Stomach smooth muscle (tissue), 2 donors: Measurements from ENCODE around the gene LHPP.

Source experiments
- H3K27ac ChIP-seq: one replicate; pipeline ENCODE4 v1.7.0; 2013; ENCODE audit warnings: mild to moderate bottlenecking, low read length, inconsistent platforms
- H3K27me3 ChIP-seq, 2 donors: one replicate each; pipeline ENCODE4 v1.7.0; 2013; ENCODE audit warnings: low read length in 2 of 2; ENCODE audit not compliant: insufficient read depth in 2 of 2, control insufficient read depth in 1 of 2
- H3K36me3 ChIP-seq, 2 donors: one replicate each; pipeline ENCODE4 v1.7.0; 2013; ENCODE audit warnings: low read length in 2 of 2; ENCODE audit not compliant: control insufficient read depth in 2 of 2, insufficient read depth in 2 of 2
- H3K4me1 ChIP-seq: one replicate; pipeline ENCODE4 v1.7.0; 2013; ENCODE audit warnings: low read length; ENCODE audit not compliant: control insufficient read depth, insufficient read depth
- H3K4me3 ChIP-seq, 2 donors: one replicate each; pipeline ENCODE4 v1.7.0; 2013; ENCODE audit warnings: low read length in 2 of 2
- H3K9ac ChIP-seq, 2 donors: one replicate each; pipeline ENCODE4 v1.7.0; 2013; ENCODE audit warnings: low read length in 2 of 2, mild to moderate bottlenecking in 1 of 2
- H3K9me3 ChIP-seq, 2 donors: one replicate each; pipeline ENCODE4 v1.7.0; 2013; ENCODE audit warnings: low read length in 2 of 2; ENCODE audit not compliant: control insufficient read depth in 2 of 2
- donor health status: healthy.
- donor health status: Pancreatic carcinoma.

The LHPP gene

DNA sequence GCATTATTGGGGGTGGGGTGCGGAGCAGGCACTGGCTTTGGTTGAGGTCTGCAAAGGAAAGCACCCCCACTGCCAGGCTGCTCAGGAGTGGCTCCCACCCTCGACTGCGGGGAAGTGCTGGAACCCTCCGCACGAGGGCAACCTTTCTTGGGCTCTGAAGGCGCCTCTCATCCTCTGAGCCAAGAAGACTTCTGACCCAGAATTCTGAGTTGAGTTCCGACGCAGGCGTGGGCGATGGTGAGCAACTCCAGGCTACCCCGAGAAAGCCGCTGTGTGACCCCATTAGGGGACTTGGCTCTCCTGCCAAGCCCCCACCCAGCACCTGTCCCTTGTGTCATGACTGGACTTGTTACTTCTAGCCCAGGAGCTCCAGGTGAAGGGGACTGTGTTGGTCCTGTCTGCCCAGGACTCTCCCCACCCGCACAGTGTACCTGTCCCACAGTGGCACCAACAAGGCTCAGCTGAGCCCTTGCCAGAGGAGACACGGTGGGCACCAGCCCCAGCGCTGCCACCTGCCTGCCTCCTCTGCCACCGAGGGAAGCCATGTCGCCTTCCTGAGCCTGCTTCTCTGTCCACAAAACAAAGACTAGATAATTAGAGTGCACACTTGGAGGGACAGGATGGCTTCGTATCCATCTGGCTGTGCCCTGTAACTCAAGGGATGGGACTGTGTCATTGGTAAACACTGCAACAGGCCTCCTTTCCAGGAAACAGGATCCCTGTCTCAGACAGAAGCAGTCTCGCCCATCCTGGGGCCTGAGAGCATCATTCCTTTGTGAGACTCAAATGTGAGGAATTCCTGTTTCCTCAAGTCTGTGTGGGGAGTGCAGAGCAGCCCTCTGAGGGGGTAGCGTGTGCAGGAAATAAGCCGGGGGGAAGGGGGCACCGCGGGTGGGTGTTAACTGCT, 128.8 kb downstream of the LHPP start:
- Histone ChIP-seq H3K4me1 (peaks cover 17% of the 10 kb centered on the region), H3K9ac (no peak overlapping the region), H3K9me3 (peaks cover 0 to 9% of the 10 kb centered on the region in 2 donors), H3K27me3 (no peaks in the 10 kb centered on the region), H3K36me3 (no peaks in the 10 kb centered on the region), H3K27ac (no peak overlapping the region), H3K4me3 (no peak overlapping the region)

DNA sequence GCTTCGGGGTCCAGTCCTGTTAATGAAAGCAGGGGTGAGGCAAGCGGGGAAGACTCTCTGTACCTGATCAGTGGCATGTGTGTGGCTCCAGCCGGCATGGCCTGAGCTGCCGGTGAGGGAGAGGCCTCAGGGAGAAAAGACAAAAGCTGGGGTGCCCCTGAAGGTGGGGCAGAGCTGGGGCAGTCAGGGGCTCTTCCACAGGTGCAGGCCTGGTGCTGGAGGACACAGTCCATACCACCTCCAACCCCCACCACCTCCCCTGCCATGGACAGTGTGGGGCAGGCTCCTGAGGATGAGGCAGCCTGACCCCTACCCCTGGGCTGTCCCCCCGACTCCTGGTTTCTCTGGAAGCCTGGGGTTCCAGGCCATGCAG, 129.5 kb downstream of the LHPP start:
- no peak overlapping the region for H3K27ac ChIP-seq

GRCh38 chr10:124592101-124592500, 130.5 kb downstream of the LHPP start:
- no peak overlapping the region for H3K4me3 ChIP-seq

More for the DNA sequence above, 129.5 kb downstream of the LHPP start:
- Histone ChIP-seq H3K27me3 (no peaks in the 10 kb centered on the region), H3K9me3 (peaks cover 0 to 9% of the 10 kb centered on the region in 2 donors), H3K36me3 (no peaks in the 10 kb centered on the region), H3K4me3 (no peak overlapping the region), H3K4me1 (peaks cover 17% of the 10 kb centered on the region), H3K9ac (no peak overlapping the region)

DNA sequence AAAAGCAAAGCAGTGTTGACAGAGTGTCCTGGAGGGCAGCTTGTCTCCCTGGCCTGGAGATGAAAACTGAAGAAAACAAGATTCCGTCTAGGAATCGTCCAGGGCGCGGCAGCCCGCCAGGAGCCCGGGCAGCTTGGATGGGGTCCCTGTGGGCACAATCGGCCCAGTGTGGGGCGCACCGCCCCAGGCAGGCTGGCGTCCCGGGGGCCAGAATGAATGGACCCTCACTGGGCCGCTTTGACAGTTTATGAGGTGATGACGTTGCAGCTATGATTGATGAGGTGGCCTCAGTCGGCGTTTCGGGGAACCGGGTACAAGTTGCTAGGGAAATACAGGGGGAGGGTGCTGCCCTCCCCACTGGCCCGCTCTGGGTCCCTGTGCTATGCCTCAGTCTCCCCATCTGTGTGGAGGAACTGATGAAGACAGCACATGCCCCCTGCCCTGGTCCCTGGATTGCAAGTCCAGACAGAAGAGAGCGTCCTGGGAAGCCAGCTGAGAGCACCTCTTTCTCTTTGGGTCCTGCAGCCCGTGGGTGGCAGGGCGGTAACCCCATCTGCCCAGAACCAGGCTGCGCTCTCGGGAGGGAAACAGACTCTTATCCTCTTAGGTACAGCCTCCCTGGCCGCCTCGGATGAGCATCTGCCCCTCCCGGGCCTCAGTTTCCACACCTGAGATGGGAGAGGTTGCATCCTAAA, 131.3 kb downstream of the LHPP start:
- Histone ChIP-seq H3K9ac (no peak overlapping the region), H3K27me3 (no peaks in the 10 kb centered on the region), H3K36me3 (no peaks in the 10 kb centered on the region), H3K4me3 (no peak overlapping the region), H3K27ac (no peak overlapping the region), H3K4me1 (peaks cover 15% of the 10 kb centered on the region), H3K9me3 (peaks cover 0 to 9% of the 10 kb centered on the region in 2 donors)

More at GRCh38 chr10:124592101-124592500, 130.5 kb downstream of the LHPP start:
- no peak overlapping the region for H3K9ac ChIP-seq
- no peaks in the 10 kb centered on the region for H3K36me3 ChIP-seq
- H3K4me1 ChIP-seq = peaks cover 17% of the 10 kb centered on the region
- no peak overlapping the region for H3K27ac ChIP-seq
- H3K9me3 ChIP-seq = peaks cover 0 to 9% of the 10 kb centered on the region in 2 donors
- H3K27me3 ChIP-seq = no peaks in the 10 kb centered on the region

DNA sequence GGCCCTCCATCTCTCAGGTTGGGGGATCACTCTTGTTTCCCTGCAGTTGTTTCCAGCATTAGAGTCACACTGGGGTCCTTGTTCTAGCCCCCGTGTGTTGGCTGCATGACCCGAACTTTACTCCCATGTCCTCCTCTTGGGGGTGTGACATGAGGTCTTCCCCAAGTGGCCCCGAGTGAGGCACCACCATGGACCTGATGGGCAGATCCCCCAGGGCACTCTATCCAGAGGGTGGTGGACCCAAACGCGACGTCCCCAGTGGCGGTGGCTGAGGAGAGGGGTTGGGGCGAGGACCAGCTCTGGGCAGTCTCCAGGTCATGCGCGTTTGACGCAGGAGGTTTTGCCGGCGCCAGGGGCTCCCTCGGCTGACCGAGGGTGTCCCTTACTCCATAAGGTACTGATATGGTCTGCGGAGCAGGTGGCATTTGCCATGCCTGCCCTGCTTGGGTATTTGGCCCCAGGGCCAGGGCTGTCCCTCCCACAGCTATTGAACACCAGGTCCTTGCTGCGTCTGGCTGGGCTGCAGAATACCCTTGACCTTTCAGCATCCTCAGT, 131.9 kb downstream of the LHPP start:
- Histone ChIP-seq H3K9me3 (peaks cover 0 to 9% of the 10 kb centered on the region in 2 donors), H3K9ac (no peak overlapping the region), H3K4me1 (peaks cover 13% of the 10 kb centered on the region), H3K27me3 (no peaks in the 10 kb centered on the region), H3K4me3 (no peak overlapping the region), H3K27ac (no peak overlapping the region), H3K36me3 (no peaks in the 10 kb centered on the region)

DNA sequence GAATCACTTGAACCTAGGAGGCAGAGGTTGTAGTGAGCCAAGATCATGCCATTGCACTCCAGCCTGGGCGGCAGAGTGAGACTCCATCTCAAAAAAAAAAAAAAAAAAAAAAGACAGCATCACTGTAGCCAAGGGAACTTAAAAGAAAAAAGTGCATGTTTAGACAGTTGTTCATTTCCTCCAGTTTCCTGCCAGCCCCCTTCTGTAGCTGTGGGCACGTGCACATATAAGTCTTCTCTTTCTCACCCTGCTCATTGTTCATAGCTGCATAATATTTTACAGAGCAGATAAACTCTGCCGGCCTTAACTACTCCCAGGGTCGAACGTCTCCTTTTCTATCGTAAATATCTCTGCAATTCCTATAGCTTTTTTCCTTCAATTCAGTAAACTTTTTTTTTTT, 132.6 kb downstream of the LHPP start:
- Histone ChIP-seq H3K4me3 (no peak overlapping the region), H3K9me3 (peaks cover 0 to 9% of the 10 kb centered on the region in 2 donors), H3K9ac (no peak overlapping the region), H3K4me1 (peaks cover 6% of the 10 kb centered on the region), H3K27ac (no peak overlapping the region), H3K36me3 (no peaks in the 10 kb centered on the region), H3K27me3 (no peaks in the 10 kb centered on the region)

DNA sequence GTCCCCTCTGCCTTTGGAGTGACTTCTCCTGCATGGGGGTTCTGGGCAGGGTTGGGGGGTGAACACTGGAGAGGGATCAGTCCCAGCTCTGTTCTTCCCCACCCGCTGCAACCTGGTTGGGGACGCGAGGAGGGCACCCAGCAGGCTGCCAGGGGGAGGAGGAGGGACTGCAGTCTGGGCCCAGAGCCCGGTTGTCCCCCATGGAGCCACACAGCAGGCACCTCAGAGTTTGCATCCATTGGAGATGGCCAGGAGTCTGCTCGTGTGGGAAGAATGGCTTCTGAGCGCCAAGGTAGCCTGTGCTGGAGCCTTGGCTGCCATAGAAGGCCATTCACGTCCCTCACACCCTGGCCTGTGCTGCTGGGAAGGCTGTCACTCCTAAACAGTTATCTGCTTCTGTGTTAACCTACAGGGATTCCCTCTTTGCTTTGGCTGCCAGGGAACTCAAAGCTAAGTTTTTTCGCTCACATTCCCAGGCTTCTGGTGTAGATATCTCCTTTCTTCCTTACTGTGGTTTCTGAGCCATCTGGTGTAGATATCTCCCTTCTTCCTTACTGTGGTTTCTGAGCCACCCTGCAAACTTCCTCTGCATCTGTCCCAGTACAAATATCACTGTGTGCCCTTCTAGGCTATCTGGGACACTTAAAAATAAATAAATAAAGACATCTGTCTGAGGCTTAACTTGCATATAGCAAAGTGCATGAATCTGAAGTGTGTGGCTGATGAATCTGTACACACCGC, 133.7 kb downstream of the LHPP start:
- Histone ChIP-seq H3K9ac (no peak overlapping the region), H3K4me1 (no peaks in the 10 kb centered on the region), H3K27ac (no peak overlapping the region), H3K27me3 (no peaks in the 10 kb centered on the region), H3K36me3 (no peaks in the 10 kb centered on the region), H3K4me3 (no peak overlapping the region), H3K9me3 (peaks cover 0 to 9% of the 10 kb centered on the region in 2 donors)

DNA sequence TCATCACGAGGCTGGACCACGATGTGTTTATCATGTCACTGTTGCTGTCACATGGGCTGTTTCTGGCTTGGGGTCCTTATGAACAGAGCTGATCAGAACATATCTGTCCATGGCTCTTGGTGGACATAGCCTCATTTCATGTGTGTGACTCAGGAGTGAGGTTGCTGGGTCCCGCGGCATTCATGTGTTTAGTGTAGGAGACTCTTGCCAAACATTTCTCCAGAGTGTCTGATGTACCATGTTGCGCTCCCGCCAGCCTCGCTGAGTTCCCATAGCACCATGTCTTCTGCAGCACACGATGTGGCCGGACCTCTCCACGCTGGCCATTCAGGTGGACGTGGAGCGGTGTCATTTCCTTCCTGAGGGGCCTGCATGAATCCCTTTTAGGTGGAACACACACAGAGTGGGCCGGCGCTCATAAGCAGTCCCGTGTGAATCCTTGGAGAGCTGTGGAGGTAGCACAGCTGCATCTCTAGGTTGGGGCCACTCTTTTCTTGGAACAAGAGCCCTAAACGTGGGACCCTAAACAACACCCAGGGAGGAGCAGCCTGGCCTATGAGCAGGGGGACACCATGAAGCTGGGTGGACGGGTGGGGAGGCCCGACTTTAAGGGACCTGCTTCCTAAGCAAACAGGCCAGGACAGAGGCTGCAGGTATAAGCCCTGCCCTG, 134.6 kb downstream of the LHPP start:
- H3K27ac ChIP-seq = no peak overlapping the region
- no peak overlapping the region for H3K9ac ChIP-seq
- H3K9me3 ChIP-seq = peaks cover 0 to 5% of the 10 kb centered on the region in 2 donors
- no peaks in the 10 kb centered on the region for H3K4me1 ChIP-seq
- H3K4me3 ChIP-seq = no peak overlapping the region
- no peaks in the 10 kb centered on the region for H3K27me3 ChIP-seq
- H3K36me3 ChIP-seq = no peaks in the 10 kb centered on the region

GRCh38 chr10:124596962-124597845, 135.6 kb downstream of the LHPP start:
- Histone ChIP-seq H3K4me1 (no peaks in the 10 kb centered on the region), H3K27ac (no peak overlapping the region), H3K9ac (no peak overlapping the region), H3K27me3 (no peaks in the 10 kb centered on the region), H3K9me3 (no peaks in the 10 kb centered on the region), H3K4me3 (no peak overlapping the region), H3K36me3 (no peaks in the 10 kb centered on the region)
